Measurements from ENCODE around the gene TMEM35A.

DNA sequence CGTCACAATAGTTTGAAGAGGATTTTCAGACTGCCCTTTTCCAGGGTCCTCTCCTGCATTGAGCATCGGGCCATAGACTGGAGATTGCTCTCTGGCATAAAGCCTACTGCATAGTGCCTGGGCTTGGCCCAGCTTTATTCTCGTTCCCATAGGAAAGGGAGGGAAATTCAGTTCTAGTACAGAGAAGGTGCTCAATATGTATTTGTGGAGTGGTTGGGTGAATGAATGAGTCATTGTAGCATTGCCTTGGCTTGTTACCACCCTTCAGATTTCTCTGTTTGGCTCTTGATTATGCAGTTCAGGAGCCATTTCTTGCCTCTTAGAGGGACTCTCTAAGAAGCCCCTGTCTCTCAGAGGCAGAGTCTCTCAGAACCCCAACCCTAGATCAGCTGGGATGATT is 2.6 kb downstream of the TMEM35A start:
- TF ChIP-seq, protein P1, sequence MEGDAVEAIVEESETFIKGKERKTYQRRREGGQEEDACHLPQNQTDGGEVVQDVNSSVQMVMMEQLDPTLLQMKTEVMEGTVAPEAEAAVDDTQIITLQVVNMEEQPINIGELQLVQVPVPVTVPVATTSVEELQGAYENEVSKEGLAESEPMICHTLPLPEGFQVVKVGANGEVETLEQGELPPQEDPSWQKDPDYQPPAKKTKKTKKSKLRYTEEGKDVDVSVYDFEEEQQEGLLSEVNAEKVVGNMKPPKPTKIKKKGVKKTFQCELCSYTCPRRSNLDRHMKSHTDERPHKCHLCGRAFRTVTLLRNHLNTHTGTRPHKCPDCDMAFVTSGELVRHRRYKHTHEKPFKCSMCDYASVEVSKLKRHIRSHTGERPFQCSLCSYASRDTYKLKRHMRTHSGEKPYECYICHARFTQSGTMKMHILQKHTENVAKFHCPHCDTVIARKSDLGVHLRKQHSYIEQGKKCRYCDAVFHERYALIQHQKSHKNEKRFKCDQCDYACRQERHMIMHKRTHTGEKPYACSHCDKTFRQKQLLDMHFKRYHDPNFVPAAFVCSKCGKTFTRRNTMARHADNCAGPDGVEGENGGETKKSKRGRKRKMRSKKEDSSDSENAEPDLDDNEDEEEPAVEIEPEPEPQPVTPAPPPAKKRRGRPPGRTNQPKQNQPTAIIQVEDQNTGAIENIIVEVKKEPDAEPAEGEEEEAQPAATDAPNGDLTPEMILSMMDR (IDR thresholded peaks at IDR 0.05; ENCODE audit: insufficient read depth, low read depth, low read length), result no peak
- TF ChIP-seq EZH2 (IDR thresholded peaks at IDR 0.05; ENCODE audit: insufficient read depth, low read length), result no peak

Measured in astrocyte (in vitro differentiated cells and primary cell).